RWPE2 (cell line): Measurements from ENCODE around the gene ERCC6L2.

Experiments
- ATAC-seq: fragments of 200-7000 bp; cut with Tn5 transposase; 3 replicates; pipeline ENCODE4 v1.9.1; 2021; ENCODE audit warnings: low read depth
- DNase-seq: peaks from one replicate; pipeline ENCODE4 v3.0.0-alpha.2; 2020; ENCODE audit warnings: low spot score
- H3K27ac ChIP-seq: fragments of 450-650 bp; 2 replicates; pipeline ENCODE4 v1.5.1; 2017; ENCODE audit warnings: mild to moderate bottlenecking; ENCODE audit not compliant: poor library complexity, severe bottlenecking
- H3K27me3 ChIP-seq: fragments of 250-450 bp; sonication (Bioruptor Pico); 2 replicates; pipeline ENCODE4 v1.5.1; 2021; ENCODE audit warnings: mild to moderate bottlenecking, moderate library complexity; ENCODE audit not compliant: insufficient read depth, poor library complexity, severe bottlenecking
- H3K36me3 ChIP-seq: fragments of 250-450 bp; sonication (Bioruptor Pico); 2 replicates; pipeline ENCODE4 v1.5.1; 2020; ENCODE audit warnings: low read depth, mild to moderate bottlenecking, moderate library complexity
- H3K4me1 ChIP-seq: fragments of 250-450 bp; sonication (Bioruptor Pico); 2 replicates; pipeline ENCODE4 v1.5.1; 2021; ENCODE audit warnings: mild to moderate bottlenecking, moderate library complexity; ENCODE audit not compliant: insufficient read depth, poor library complexity, severe bottlenecking
- H3K4me3 ChIP-seq: fragments of 250-450 bp; sonication (Bioruptor Pico); 2 replicates; pipeline ENCODE4 v1.5.1; 2021; ENCODE audit warnings: mild to moderate bottlenecking, moderate library complexity; ENCODE audit not compliant: severe bottlenecking
- H3K9me3 ChIP-seq: fragments of 250-450 bp; sonication (Bioruptor Pico); 2 replicates; pipeline ENCODE4 v1.5.1; 2021; ENCODE audit warnings: mild to moderate bottlenecking, moderate library complexity; ENCODE audit not compliant: severe bottlenecking
- TF ChIP-seq, protein P1 (sequence below): fragments of 450-650 bp; IDR thresholded peaks from one replicate; pipeline ENCODE4 v1.5.1; 2017; ENCODE audit warnings: mild to moderate bottlenecking, moderate library complexity; ENCODE audit not compliant: poor library complexity, severe bottlenecking

Gene ERCC6L2

DNA sequence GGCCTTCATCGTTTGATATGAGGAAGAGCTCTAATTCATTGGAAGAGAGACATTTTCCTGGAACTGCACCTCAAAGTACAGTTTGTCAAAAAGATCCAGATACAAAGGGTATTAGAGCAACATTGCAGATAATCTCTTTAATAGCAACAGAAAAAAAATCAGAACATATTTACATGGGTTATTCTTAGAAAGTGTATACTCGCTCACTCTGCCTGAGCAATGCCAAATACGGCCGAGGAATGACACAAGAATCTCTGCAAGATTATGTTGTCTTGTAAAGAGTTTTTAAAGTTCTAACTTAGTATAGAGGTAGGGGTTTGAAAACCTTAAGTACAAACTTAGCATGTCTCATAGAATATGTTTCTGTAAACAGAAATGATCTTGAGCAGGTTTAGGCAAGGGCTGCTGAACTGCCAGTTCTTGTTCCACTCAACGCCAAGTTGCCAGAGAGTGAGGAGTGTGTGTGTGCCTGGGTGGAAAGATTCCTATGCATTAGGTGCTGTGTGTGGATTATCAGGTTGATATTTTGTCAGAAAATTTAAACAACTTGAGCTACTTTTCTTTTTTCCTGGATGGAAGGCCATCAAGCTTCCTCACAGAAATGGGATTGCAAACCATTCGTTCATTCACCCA lies 41.8 kb upstream of the ERCC6L2 start:
- H3K9me3 ChIP-seq, result no peaks in the 10 kb centered on the region
- H3K27me3 ChIP-seq, result no peaks in the 10 kb centered on the region
- DNase-seq (no peak), ATAC-seq (no peak)
- H3K27ac ChIP-seq, result no peak overlapping the region
- TF ChIP-seq, protein P1, sequence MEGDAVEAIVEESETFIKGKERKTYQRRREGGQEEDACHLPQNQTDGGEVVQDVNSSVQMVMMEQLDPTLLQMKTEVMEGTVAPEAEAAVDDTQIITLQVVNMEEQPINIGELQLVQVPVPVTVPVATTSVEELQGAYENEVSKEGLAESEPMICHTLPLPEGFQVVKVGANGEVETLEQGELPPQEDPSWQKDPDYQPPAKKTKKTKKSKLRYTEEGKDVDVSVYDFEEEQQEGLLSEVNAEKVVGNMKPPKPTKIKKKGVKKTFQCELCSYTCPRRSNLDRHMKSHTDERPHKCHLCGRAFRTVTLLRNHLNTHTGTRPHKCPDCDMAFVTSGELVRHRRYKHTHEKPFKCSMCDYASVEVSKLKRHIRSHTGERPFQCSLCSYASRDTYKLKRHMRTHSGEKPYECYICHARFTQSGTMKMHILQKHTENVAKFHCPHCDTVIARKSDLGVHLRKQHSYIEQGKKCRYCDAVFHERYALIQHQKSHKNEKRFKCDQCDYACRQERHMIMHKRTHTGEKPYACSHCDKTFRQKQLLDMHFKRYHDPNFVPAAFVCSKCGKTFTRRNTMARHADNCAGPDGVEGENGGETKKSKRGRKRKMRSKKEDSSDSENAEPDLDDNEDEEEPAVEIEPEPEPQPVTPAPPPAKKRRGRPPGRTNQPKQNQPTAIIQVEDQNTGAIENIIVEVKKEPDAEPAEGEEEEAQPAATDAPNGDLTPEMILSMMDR, result no peak
- H3K4me3 ChIP-seq, result no peak overlapping the region
- H3K36me3 ChIP-seq, result no peaks in the 10 kb centered on the region
- no peaks in the 10 kb centered on the region for H3K4me1 ChIP-seq

DNA sequence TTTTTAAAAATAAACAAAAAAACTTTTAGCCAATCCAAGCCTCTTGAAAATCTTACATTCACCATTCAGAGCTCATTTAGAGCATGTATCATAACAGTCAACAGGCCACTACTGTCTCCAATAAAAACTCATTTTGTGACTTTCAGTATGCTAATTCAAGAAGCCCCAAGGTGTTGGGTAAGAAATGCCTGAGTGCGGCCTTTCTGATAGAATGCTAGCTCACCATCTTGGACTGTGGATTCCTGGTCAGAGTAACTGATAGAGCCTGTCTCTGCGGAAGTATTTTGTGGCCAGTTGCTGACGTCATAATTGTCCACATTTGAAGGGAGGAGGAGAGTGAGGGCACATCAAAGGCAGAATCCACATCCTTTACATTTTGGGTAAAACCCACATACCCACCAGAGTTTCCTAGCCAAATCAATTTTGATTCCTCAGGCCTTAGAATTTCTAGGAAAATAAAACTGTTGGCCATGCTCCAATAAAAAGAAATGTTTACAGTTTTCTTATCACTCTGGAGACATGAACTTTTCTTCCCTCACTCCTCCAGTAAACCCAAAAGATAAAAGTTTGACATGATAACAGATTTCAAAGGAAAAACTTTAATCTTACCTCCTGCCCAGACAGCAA lies 41.1 kb upstream of the ERCC6L2 start:
- H3K27me3 ChIP-seq, result no peaks in the 10 kb centered on the region
- no peaks in the 10 kb centered on the region for H3K9me3 ChIP-seq
- no peaks in the 10 kb centered on the region for H3K4me1 ChIP-seq
- H3K36me3 ChIP-seq, result no peaks in the 10 kb centered on the region
- ATAC-seq, result no peak
- H3K4me3 ChIP-seq, result no peak overlapping the region
- TF ChIP-seq, protein P1, result no peak
- no peak overlapping the region for H3K27ac ChIP-seq
- no peak for DNase-seq

DNA sequence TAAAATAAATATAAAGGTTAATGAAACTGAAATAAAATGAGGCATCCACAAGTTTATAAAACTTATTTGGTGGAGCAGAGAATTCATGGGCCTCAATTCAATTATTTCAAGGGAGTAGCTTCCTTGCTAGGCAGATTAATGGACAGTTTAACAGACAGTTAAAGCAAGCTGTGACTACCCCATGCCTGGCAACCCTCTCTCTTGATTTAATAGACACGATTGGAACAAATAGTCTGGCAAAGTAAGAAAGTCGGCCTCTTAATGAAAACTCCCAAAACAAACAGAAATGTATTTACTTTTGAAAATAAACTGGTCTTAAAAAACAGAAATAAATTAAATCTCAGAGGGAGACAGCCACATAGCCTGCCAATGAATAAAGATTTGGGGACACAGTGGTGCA lies 40.1 kb upstream of the ERCC6L2 start:
- Histone ChIP-seq H3K27ac (no peak overlapping the region), H3K4me3 (no peak overlapping the region), H3K36me3 (no peaks in the 10 kb centered on the region), H3K27me3 (no peaks in the 10 kb centered on the region), H3K4me1 (no peaks in the 10 kb centered on the region), H3K9me3 (no peaks in the 10 kb centered on the region)
- DNase-seq (no peak), ATAC-seq (no peak)
- TF ChIP-seq, protein P1, result no peak

DNA sequence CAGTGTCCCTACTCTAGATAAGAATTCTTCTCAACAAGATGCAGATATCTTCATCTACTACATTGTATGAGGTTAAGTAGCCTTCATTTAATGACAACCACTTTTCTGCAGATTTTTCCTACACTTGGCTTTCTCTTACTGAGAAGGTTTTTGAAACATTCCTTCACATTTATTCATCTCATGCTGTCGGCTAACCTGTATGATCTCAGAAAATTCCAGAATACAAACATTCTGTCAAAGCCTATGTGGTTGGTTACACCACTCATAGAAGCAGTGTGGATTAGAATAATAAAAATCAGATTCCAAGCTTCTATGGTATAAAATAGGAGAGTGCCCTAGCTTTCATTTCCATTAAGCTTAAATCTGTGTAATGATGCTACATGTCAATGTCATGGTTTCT lies 39.4 kb upstream of the ERCC6L2 start:
- Histone ChIP-seq H3K36me3 (no peaks in the 10 kb centered on the region), H3K4me1 (no peaks in the 10 kb centered on the region), H3K27ac (no peak overlapping the region), H3K27me3 (no peaks in the 10 kb centered on the region), H3K9me3 (no peaks in the 10 kb centered on the region), H3K4me3 (no peak overlapping the region)
- TF ChIP-seq, protein P1, result no peak
- no peak for DNase-seq
- no peak for ATAC-seq

DNA sequence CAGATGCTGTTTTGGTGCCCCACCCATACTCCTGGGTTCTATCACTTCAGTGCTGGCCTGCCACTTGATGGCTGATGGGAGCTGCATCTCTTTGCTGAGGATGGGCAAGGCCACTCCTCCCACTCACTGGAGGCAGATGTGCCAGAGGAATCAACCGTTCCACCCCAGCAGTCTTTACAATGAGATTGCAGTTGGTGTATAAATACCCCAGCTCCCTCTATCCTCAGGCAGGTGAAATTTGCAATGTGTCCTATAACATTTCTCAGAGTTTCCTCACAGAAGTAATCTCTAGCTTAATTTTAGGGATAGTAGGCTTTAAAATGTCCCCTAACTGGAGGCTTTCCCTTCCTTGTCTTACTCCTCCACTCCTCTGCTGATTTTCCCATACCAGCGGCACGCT lies 36.5 kb upstream of the ERCC6L2 start:
- no peak for DNase-seq
- ATAC-seq, result no peak
- Histone ChIP-seq H3K36me3 (no peaks in the 10 kb centered on the region), H3K9me3 (no peaks in the 10 kb centered on the region), H3K4me1 (no peaks in the 10 kb centered on the region), H3K4me3 (no peak overlapping the region), H3K27me3 (no peaks in the 10 kb centered on the region), H3K27ac (no peak overlapping the region)
- TF ChIP-seq, protein P1, result no peak
